GM21360 (cell line): ENCODE results near the gene MAJIN.
A peak's percentile ranks its signal among the peaks of the same experiment; 100 is the strongest.

Experiments used
- ATAC-seq: cut with Tn5 transposase; IDR thresholded peaks from one replicate; pipeline ENCODE4 v1.9.1; 2021; ENCODE audit warnings: mild to moderate bottlenecking, moderate library complexity; ENCODE audit not compliant: unreplicated experiment

Gene MAJIN

DNA sequence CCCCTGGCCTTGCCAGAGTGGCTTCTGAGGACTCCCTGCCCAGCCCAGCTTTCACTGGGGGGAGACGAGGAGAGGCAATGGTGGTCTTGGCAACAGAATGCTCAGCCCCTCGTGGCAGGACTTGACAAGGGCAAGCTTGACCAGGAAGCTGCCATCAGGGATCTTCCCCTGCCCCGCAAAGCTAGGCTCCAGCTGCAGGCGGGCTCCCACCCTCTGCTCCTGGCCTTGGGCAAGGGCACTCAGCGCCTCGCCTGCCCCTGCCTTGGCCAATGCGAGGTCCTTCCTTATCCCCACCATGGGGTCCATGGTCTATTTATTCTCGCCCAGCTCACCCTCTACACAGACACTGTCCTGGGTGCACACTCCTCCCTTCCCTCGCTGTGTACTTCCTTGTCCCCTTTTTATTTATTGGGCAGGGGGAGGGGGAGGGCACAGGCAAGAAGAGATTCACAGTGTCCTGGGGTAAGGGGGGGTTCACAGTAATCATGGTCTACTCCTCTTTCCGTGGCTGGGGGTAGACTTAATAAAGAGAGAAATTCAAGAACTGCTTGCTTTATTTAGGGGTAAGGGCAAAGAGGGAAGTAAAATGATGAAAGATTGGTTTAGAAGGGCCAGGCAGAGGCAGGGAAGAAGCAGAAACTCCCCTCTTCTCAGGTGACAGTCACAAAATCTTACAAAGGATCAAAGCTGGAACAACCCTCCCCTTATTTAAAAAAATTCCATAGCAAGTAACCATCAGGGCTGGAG lies 37.8 kb downstream of the MAJIN start:
- no peak for ATAC-seq

DNA sequence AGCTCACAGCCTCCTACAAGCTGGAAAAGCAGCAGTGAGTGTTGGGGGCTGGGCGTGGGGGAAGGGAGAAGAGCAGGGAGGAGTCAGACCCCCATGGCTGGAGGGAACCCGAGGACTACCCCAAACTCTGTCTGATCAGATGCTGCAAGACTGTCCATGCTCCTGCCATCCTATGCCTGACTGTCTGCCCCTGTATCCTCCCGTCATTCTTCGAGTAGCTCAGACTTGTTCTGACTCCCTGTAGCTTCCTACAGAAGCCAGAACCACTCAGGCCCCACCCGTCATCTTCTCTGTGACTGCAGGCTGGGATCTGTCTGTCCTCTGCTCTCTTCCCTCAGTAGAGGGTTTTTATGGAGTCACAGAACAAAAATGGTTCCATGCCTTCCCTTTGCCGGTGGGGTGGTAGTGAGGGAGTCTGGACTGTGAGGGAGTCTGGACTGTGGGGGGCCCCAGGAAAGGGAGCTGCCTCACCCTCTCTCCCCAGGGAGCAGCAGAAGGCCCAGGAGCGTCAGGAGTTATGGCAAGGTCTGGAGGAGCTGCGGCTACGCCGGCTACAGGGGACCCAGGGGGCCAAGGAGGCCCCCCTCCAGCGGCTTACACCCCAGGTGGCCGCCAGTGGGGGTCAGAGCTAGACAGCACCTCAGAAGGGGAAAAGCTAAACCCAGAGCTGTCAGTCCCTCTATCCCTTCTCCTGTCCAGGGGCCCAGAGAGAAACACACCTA lies 38.5 kb downstream of the MAJIN start:
- ATAC-seq, result no peak

- no peak for ATAC-seq
Observed at GRCh38 chr11:64932324-64932723, 39.6 kb downstream of the MAJIN start.

GRCh38 chr11:64931290-64931689 lies 40.6 kb downstream of the MAJIN start:
- no peak for ATAC-seq

DNA sequence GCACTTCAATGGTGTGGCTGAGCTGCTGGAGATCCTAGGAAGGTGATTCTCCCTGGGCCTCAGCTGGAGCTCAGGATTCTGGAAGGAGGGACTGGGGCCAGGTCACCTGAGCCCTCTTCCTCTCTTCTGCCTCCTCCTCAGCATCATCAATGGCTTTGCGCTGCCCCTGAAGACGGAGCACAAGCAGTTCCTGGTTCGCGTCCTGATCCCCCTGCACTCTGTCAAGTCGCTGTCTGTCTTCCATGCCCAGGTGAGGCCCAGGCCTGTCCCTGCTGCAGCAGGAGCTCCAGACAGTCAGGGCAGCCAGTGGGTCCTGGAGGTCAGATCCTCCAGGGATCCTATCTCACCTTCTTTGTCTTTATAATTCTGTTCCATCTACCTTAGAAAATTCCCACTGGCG lies 41.6 kb downstream of the MAJIN start:
- ATAC-seq, result no peak

DNA sequence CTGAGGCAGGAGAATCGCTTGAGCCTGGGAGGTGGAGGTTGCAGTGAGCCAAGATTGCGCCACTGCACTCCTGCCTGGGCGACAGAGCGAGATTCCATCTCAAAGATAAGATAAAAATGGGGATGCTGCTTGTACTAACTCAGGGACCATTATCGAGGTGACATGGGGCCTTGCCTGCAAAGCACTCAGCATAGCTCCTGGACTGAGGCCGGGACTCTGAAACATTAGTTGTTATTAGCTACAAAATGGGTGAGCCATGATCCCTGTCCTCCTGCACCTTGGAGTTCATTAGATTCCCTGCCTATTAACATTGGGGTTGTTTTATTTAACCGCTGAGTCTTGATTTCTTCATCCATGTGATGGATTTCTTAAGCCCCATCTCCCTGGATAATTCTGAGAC lies 42.3 kb downstream of the MAJIN start:
- no peak for ATAC-seq

DNA sequence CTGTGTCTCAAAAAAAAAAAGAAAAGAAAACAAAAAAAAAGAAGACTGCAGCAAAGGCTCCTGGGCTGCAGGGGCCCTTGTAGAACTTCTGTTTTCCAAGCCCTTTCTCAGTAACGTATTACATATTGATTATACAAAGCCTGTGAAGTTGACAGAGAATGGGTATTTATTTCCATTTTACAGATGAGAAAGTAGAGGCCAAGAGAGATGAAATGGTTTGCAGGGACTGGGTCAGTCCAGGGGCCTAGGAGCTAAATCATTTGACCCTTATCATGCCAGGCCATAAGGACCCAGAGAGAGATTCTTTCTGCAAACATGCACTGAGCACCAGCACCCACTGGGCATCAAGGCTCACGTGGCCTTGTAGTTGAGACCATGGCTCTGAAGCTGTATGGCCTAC lies 43.0 kb downstream of the MAJIN start:
- no peak for ATAC-seq

GRCh38 chr11:64926689-64927088 lies 45.2 kb downstream of the MAJIN start:
- ATAC-seq, result no peak

GRCh38 chr11:64925536-64926436 lies 46.1 kb downstream of the MAJIN start:
- ATAC-seq, result no peak

DNA sequence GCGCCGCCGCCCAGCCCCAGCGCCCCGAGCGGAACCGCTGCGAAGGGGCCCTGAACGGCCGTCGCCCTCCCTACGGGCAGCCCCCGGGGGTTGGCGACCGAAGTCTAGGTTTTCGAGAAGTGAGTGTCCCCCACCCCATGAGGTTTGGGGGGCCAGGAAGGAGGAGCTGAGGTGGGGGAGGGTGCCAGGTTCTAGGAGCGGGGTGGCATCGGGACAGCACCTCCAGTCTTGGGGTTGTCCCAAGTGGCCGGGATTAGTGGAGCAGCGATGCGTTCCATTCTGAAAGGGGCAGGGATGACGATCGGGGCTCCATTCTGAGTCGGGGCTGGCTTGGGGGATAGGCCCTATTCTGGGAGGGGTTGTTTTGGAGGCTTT lies 47.0 kb downstream of the MAJIN start:
- ATAC-seq, result no peak

- peak; percentile 64 for ATAC-seq
Observed at GRCh38 chr11:64923944-64924909, 47.7 kb downstream of the MAJIN start, which contains the start of gene PPP2R5B. Gene PPP2R5B (plus strand): TSS chr11:64924689. CDS start chr11:64925735, 1,046 bp downstream.

GRCh38 chr11:64923151-64923661 lies 48.7 kb downstream of the MAJIN start:
- no peak for ATAC-seq

DNA sequence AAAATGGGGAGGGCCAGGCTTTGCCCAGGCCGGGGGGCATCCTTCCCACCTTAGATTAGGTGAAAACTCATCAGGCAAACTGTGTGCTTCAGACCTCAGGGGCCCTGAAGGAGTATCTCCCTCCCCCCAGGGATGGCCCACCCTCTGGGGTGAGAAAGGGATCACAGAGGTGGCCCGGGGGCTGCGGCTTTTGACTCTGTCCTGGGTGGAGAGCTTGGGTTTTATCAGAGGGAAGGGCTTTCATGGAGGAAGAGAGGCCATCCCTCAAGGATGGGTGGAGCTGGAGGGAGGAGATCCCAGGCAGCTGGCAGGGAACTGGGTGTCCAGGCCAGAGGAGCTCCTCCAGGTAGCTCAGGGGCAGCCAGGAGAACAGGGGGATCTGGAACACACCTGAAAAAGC lies 50.5 kb downstream of the MAJIN start:
- ATAC-seq, result no peak

- no peak for ATAC-seq
Observed at GRCh38 chr11:64920124-64920523, 51.8 kb downstream of the MAJIN start.

DNA sequence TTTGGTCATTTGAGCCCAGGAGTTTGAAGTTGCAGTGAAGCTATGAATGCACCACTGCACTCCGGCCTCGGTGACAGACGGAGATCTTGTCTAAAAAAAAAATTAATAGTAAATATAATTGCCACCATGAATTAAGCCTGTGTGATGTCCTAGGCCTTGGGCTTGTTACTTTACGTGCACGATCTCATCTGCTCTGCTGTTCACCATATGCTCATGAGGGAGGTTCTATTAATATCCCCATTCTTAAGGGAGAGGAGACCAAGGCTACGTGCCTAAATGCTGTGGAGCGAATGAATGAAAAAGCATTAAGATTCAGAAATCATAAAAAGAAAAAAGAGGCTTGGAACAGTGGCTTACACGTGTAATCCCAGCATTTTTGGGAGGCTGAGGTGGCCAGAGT lies 52.3 kb downstream of the MAJIN start:
- no peak for ATAC-seq

- no peak for ATAC-seq
Observed at GRCh38 chr11:64918017-64918416, 53.9 kb downstream of the MAJIN start.

- no peak for ATAC-seq
Observed at GRCh38 chr11:64917663-64917995, 54.3 kb downstream of the MAJIN start.

DNA sequence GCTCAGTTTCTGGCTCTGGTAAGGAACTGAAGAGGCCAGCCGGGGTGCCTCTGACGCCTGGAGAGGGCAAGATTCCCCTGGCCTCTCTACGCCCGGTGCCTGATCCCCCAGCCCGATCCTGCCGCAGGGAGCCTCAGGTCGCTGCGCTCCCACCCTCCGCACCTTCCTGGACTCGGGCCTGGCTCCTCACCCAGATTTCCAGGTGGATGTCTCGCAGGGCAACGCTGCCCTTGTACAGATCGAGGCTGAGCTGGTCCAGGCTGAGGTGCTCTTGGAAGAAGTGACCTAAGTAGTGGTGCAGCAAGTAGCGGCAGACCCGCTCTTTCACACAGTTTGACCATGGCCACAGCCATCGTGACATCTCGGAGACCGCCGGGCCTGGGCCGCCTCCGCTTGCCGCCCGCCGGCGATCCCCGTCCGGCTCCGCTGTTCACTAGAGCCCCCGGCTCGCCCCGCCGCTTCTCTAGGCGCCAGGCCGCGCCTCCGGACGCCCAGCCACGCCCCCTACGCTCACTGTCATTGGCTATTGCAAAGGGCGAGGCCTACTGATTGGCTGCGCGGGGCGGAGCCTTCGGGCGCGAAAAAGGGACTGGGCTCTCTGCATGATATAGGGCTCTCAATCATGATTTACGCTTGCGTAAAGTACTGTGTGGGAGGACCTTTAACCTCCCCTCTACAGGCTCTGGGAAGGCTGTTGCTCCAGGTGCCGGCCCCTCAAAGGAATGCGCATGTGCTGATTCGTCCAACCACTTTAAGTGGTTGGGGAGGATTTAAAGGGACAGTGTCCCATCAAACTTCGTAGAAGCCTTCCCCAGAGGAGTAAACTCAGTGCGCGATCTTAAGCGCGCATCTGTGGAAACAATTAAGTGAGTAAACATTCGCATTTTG lies 54.9 kb downstream of the MAJIN start, which contains the start of gene ATG2A:
Gene ATG2A (minus strand): TSS at position 435 of the 888 bp plus-strand sequence. CDS start 74 bp downstream, at position 361.
- ATAC-seq, result peak; percentile 91
